Activated T-cell treated with anti-CD3 and anti-CD28 coated beads, Interleukin-2, amount 50 U/mL, for 1 hour (primary cell): ENCODE data around the gene HSP90AA1.
A peak's percentile ranks its signal among the peaks of the same experiment; 100 is the strongest.
"Not testable (repeated sequence)": the region's sequence is repeated elsewhere in the genome, so short reads cannot be mapped to it uniquely, and the experiment has no call there.

Source experiments
- DNase-seq: peaks from one replicate; pipeline ENCODE4 v3.0.0-alpha.2; 2020

HSP90AA1 gene

DNA sequence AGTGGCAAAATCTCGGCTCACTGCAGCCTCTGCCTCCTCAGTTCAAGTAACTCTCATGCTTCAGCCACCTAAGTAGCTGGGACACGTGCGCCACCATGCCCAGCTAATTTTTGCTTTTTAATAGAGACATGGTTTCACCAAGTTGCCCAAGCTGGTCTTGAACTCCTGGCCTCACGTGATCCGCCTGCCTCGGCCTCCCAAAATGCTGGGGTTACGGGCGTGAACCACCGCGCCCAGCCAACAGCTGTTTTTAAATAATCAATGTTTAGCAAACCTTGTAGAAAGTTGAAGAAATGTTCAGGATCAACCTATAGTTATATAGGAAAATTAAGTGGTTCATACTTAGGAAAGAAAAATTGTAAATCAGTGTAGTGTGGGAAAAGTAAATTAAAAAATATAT lies 6.0 kb upstream of the HSP90AA1 start:
- no peak for DNase-seq

DNA sequence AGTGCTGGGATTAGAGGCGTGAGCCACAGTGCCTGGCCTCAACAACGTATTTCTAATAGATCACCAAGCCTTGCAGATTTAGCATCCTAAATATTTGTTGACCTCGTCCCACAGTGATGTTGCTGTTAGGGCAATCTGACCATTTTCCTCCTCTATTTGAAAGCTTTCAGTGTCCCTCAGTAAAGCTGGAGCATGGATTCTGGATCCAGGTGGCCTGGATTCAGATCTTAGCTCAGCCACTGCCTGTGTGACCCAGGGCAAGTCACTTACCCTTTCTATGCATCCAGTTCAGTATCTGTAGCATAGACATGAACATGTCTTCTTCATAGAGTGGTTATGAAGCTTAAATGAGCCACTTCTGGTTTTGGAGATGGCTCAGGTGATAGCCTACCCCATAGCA lies 3.9 kb upstream of the HSP90AA1 start:
- DNase-seq, result no peak

DNA sequence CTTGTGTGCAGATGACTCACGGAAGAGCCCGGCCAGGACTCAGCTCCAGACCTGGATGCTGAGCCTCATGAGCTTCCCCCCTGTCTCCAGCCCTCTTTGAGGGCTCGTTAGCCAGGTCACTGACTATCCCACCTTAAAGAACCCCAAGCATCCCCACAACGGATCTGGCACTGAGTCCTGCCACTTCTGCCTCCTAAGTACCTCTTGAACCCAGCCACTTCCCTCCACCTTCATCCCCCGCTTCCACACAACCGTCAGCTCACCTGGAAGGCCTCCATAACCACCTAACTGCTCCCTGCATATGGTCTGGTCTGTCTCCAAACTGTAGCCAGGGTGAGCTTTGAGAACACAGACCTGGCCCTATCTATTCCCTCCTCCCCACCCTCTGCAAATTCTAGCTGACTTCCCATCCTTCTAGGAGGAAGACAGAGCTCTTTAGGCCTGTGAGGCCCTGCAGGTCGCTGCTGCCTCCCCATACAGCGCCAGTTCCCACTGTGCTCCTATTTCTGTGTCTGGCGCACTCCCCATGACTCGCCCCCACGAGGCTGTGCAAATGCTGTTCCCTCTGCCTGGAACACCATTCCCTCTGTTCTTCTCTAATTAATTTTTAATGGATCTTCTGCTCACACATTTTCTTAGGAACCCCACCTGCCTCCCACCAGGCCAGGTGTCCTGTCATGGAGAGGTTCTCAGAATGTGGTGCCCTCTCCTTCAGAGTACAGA lies 2.9 kb upstream of the HSP90AA1 start:
- DNase-seq, result no peak

DNA sequence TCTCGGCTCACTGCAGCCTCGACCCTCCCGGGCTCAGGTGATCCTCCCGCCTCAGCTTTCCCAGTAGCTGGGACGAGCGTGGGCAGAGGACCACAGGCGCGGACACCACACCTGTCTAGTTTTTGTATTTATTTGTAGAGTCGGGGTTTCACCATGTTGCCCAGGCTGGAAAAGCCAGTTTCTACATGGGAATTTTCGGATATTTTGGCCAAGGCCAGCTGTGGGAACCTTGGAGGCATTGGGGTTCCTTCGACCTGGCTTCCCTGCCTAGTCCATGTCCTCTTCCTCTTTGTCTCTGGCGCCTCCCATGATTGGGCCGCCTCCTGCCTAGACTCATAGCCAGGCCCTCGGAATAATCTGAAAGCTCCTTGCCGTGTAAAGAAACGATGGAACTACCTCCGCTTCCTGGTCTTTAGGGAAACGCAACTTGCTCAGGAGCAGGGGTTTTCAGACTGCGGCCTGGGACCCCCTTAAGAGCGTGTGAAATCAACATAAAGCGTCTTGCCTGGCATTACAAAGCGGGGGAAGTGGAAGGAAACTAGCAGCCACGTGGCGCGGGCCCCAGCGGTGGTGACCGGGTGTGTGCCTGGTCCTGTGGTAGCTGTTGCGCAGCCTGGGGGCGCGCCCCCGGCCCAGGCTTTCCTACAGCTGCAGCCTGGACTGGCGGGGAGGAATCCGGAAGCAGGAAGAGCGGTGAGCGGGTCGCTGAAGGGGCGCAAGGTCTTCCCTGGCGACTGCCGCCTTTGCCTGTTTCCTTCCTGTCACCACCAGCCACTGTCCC lies 1.4 kb upstream of the HSP90AA1 start:
- peak; percentile 59 for DNase-seq

DNA sequence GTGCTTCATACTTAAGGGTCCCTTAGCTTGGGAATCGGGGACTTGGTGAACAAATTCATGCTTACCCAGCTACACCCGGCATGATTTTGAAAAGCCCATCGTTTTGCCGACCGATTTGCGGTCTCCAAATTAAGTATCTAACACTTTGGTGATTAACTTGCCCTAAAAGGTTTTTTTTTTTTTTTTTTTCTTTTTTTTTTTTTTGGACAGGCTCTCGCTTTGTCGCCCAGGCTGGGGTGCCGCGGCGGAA lies 843 bp upstream of the HSP90AA1 start:
- no peak for DNase-seq

DNA sequence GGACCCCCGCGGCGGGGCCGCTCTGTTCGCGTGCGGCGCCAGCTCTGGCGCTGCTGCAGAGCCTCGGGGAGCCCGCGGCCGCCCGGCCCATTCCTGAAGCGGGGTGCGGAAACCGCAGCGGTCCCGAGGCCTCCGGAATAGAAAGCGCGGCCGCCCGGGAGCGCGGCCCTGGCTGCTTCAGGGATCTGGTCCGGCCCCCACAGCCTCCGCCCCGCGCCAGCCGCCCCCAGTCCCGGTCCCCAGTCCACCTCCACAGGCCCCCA lies 204 bp downstream of the HSP90AA1 start:
- no peak for DNase-seq

DNA sequence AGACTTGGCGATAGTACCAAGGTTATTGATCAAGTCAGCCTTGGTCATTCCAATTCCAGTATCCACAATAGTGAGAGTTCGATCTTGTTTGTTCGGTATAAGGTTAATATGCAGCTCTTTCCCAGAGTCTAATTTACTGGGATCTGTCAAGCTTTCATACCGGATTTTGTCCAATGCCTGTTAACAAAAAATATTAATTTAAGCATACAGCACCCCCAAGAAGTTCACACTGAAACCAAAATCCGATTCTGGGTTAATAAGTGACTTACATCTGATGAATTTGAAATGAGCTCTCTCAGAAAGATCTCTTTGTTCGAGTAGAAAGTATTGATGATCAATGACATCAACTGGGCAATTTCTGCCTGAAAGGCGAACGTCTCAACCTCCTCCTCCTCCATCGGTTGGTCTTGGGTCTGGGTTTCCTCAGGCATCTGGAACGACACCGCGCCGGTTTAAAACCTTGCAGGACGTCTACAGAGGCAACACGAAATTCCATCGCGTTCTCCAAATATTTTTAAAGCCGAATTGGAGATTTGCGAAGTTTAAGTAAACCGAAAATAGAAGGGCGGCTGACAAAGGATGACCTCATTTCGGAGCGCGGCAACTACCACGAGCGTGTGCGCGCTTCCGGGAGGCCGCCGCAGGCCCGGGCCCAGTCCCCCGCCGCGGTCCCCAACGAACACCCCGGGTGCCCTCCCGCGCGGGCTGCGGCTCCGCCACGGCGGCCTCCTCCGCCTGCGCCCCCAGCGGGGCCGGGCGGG lies 716 bp downstream of the HSP90AA1 start:
- no peak for DNase-seq

DNA sequence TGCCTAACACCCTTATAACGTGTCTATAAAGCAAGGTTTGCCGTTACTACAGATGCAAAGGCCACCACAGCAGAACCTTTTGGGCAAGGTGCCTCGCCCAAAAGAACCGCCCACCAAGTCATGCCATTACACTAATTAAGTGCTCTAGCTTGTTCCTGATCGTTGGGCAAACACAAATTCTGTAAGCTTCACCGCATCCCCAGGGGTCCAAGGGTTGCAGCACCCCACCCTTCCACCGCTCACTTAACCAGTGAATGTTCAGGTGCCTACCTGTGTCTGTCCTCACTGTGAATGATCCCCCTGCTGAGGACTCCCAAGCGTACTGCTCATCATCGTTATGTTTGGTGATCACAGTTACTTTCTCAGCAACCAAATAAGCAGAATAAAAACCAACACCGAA lies 1.4 kb downstream of the HSP90AA1 start:
- no peak for DNase-seq

DNA sequence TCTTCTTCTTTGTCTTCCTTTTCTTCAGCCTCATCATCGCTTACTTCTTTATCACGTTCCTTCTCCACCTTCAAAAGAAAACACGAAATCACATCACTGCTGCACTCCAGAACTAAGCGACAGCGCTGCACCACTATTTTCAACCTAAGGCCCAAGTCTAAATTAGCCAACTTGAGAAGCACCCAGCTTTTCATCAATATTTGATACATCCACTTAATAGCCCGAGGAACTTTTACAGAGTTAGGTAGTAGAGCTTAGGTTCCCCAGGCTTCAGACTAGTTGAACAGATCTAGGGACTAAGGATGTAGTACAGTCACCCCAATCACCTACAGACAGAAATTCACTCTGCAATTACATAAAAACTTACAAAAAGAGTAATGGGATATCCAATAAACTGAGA lies 1.9 kb downstream of the HSP90AA1 start:
- no peak for DNase-seq

DNA sequence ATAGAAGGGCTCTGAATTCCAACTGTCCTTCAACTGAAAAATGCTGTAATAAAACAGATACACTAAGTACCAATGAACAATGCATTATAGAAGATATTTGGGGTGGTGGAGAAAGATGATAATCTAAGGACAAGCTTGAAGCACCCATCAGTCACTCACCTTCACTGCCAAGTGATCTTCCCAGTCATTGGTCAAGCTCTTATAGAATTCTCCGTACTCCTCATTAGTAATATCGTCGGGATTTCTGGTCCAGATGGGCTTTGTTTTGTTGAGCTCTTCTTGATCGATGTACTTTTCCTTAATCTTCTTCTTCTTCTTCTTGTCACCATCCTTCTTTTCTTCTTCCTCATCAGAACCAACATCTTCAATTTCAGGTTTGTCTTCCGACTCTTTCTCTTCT lies 2.3 kb downstream of the HSP90AA1 start:
- DNase-seq, result not testable (repeated sequence)

DNA sequence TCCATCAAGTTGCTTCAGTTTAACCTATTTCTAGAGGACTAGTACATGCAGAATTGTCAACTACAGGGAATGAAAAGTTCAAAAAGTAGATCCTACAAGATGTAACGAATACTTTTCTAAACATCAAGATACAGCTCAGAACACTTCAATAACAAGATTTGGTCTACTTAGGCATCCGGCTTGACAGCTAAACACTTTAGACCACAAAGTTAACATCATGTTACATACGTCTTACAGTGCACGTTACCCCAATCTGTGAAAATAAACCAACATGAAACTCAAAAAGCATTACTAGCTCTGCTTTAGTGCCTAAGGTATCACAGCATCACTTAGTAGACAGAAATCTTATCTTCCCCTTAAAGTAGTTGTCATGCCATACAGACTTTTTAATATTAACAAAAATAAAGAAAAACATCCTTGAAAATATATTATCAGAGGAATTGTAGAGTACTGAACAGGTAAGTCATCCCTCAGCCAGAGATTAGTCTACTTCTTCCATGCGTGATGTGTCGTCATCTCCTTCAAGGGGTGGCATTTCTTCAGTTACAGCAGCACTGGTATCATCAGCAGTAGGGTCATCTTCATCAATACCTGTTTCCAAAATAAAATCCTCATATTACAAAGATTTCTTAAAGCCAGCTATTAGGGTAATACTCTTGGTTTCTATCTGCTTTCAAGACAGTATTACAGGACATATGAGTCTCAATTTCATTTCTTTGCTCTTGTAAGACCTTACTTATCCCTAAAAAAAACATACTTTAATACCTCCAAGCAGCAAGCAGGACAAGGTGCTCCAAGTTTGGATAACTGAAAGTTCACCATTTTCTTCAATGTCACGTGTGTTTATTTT lies 5.4 kb downstream of the HSP90AA1 start:
- DNase-seq, result no peak

DNA sequence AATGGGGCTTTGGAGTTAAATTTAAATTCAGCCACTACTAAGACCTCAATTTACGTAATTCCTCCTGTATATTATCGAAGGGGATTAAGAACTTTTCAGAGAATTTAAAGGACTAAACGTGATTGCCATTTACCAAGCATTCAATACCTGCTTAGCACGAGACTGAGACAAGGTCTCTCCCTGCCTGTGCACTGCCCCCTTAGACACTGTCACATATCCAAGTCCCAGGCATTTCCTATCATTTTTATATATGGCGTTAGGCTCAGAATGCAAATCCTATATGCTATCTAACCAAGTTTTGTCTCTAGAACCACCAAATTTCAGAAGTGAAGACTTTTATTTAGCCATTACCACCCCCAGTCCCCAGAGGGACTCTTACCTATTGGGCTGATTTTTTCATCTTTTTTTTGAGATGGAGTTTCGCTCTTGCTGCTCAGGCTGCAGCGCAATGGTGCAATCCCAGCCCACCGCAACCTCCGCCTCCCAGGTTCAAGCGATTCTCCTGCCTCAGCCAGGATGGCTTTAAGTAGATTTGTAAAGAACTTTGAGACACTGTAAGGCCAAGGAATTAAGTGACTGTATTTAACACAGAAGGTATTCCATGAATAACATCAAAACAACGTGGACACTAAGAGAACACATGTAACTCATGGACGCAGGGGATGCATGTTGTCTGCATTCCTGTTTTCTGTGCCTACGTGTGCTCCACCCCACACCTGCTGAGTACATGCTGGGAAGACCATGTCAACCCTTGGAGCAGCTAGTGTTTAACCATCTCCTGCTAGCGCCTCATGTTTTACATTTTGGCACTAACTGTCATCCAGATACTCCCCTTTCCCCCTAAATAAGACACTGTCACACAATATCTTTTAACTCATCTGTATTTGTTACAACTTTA lies 6.4 kb downstream of the HSP90AA1 start:
- DNase-seq, result no peak

DNA sequence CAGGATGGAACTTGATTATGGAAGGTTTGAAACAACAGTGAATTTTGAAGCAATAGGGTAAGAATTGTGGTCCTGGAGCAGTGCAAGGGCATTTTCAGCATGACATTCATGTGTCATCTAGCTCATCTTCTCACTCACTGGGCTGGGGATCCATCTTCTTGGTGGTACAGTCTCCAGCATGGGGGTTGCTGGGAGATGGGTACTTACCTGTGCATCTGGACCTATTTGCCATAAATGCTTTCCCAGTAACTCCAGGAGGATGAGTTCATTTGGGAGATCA lies 7.2 kb downstream of the HSP90AA1 start:
- DNase-seq, result no peak

DNA sequence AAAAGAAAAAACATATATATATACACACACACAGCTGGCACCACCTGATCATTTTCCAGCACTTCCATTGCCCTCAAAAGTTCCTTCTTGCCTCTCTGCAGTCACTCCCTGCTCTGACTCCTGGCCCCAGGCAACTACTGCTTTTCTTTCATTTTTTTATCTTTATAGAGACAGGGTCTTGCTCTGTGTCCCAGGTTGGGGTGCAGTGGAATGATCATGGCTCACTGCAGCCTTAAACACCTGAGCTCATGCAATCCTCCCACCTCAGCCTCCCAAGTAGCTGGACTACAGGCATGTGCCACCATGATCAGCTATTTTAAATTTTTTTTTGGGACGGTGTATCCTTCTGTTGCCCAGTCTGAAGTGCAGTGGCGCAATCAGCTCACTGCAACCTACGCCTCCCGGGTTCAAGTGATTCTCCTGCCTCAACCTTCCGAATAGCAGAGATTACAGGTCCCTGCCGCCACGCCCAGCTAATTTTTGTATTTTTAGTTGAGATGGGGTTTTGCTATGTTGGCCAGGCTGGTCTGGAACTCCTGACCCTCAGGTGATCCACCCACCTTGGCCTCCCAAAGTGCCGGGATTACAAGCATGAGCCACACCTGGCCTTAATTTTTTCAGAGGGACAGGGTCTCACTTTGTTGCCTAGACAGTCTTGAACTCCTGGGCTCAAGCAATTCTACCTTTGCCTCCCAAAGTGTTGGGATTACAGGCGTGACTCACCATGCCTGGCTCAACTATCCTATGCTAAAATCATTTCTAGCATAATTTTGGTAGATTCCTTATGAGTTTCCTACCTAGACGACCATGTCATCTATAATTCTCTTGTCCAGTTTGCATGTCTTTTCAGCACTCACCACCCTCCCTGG lies 7.8 kb downstream of the HSP90AA1 start:
- DNase-seq, result no peak

DNA sequence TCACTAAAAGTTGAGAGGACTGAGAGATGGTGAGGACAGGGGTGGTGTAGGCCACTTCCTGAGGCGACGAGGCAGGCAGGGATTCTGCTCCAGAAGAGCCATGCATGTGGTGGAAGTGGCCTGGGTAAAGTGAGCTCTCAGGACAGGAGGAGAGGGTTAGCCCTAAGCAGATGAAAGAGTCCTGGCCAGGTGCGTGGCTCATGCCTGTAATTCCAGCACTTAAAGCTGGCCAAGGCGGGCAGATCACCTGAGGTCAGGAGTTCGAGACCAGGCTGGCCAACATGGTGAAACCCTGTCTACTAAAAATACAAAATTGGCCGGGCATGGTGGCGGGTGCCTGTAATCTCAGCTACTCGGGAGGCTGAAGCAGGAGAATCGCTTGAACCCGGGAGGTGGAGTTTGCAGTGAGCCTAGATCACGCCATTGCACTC lies 8.5 kb downstream of the HSP90AA1 start:
- not testable (repeated sequence) for DNase-seq

DNA sequence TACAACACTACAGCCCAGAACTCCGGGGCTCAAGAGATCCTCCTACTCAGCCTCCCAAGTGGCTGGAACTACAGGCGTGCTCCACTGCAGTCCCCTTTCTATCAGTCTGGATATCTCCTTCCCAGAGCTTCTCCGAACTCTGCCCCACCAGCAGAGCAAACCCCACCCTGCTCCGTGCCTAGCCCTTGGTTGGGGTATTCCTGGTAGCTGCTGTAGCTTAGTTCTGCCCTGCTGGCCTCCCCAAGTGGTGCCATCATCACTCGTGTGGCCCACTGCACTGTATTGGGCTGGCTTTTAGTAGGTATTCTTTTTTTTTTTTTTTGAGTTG lies 9.5 kb downstream of the HSP90AA1 start:
- no peak for DNase-seq

DNA sequence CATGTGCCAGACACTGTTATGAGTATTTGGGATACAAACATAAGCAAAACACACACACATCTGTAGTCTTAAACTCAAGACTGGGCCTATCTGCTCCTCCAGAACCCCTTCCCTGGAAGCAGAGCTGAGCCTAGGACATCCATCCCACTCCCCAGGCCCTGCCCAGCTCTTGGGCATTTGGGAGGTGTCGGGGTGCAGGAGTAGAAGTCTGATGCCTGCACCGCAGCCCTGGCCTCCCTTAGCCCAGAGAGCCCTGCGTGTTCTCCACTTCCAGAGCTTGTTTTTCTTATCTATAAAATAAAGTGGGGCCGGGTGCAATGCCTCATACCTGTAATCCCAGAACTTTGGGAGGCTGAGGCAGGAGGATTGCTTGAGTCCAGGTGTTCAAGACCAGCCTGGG lies 11.7 kb downstream of the HSP90AA1 start:
- no peak for DNase-seq

DNA sequence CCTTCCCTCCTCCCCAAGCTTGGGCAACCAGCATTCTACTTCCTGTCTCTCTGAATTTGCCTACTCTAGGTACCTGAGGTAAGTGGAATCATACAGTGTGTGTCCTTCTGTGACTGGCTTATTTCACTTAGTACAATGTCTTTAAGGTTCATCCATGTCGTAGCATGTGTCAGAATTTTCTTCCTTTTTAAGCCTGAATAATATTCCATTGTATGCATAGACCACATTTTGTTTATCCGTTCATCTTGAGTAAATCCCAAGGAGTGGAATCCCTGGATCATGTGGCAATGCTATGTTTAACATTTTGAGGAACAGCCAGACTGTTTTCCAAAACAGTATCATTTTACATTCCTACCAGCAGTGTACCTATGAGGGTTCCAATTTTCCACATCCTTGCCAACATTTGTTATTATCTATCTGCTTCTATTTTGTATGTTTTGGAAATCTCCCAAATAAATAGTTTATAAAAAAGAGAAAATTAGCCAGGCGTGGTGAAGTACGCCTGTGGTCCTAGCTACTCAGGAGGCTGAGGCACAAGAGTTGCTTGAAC lies 12.4 kb downstream of the HSP90AA1 start:
- no peak for DNase-seq

DNA sequence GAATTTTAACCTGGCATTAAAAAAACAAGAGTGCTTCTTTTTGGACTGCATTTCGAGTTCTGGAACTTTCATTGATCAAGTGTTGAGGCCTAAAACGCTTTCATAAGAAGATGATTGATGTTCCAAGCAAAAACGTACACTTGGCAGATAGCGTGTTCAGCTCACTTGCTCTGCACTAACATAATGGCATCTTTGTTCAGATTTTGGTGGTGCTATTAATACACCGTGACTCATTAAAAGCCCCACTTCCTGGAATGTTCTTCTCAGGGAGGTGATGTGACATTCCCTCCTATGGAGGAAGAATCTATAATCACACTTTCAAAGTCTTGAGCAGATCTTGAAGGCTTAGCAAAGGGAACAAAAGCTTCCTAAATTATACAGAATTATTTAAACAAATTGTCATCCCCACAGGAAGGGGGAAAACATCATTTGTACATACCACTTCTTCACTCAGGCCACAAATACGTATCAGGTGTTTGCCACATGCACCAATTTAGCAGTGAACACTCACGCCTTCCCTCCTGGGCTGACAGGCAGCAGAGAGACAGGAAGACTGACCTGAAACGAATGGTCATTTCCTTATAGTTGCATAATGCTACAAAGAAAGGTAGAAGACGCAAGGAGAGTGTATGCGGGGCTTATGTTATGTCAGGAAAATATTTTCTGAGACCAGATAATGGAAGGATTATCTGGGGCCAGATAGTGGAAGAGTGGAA lies 15.4 kb downstream of the HSP90AA1 start:
- DNase-seq, result no peak

DNA sequence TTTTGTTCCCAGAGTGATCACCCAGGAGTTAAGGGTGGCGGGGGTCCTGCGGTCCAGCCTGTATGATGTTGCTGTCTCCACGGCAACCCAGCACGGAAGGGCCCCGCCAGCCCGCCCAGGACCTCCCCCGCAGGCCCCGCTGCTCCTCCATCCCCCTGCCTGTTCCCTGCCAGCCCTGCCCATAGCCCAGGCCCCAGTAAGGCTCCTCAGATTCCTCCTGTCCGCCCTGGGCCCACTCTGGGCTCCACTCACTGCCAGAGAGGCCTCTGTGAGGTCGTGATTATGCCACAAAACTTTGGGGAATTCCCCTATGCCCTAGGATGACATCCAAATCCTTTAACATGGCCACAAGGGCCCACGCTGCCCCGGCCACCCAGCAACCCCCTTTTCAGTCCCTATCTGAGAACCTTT lies 20.8 kb downstream of the HSP90AA1 start:
- DNase-seq, result no peak

DNA sequence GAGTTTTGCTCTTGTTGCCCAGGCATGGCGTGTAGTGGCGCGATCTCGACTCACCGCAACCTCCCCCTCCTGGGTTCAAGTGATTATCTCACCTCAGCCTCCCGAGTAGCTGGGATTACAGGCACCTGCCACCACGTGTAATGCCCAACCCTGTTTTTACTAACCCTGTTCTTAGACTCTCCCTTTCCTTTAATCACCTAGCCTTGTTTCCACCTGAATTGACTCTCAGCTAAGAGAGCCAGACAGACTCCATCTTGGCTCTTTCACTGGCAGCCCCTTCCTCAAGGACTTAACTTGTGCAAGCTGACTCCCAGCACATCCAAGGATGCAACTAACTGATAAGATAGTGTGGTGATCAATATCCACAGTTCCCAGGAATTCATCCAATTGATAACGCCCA lies 22.3 kb downstream of the HSP90AA1 start:
- DNase-seq, result not testable (repeated sequence)
